A673 (cell line): ENCODE results near the gene PTPRQ. TPM values are rescaled to one million over a fixed set of nuclear protein-coding genes. Genes with fewer than 3 reads are reported as not detected.

Experiments used
- BruUV-seq: library from RNA; stranded (reverse); fragments of 400-500 nt; replicated peaks from 2 replicates; lab custom pipeline; 2021; lab: Mats Ljungman, UMichigan
- CTCF ChIA-PET: fragments of 300-600 bp; sonication (Branson Sonifier 250); formaldehyde crosslinking; loops from one replicate; lab custom pipeline; 2022; ENCODE audit warnings: antibody characterized with exemption; lab: Charles Lee
- POLR2A ChIA-PET: fragments of 300-600 bp; sonication (Branson Sonifier 250); formaldehyde crosslinking; loops from one replicate; lab custom pipeline; 2022; ENCODE audit warnings: antibody characterized with exemption; ENCODE audit not compliant: low non-redundant PET; lab: Charles Lee
- DNase-seq: peaks from one replicate; pipeline ENCODE4 v3.0.0-alpha.2; 2015; ENCODE audit warnings: low spot score
- H3K27ac ChIP-seq: fragments of 200-600 bp; sonication (generic); 2 replicates; pipeline ENCODE4 v1.5.1; 2016; ENCODE audit warnings: mixed run types, low read depth, mild to moderate bottlenecking, mixed read lengths, antibody characterized with exemption, low read length; ENCODE audit not compliant: poor library complexity, severe bottlenecking
- H3K27me3 ChIP-seq: fragments of 200-600 bp; sonication (generic); replicated peaks from 2 replicates; pipeline ENCODE4 v1.6.1; 2017; ENCODE audit warnings: mixed run types, low read depth, mild to moderate bottlenecking, mixed read lengths, antibody characterized with exemption, low read length; ENCODE audit not compliant: insufficient read depth, poor library complexity
- H3K36me3 ChIP-seq: fragments of 200-600 bp; sonication (generic); 2 replicates; pipeline ENCODE4 v1.6.1; 2016; ENCODE audit warnings: mixed run types, mild to moderate bottlenecking, mixed read lengths, antibody characterized with exemption, low read length; ENCODE audit not compliant: insufficient read depth, poor library complexity, severe bottlenecking
- H3K4me1 ChIP-seq: fragments of 200-600 bp; sonication (generic); 2 replicates; pipeline ENCODE4 v1.6.1; 2017; ENCODE audit warnings: mixed run types, mild to moderate bottlenecking, mixed read lengths, antibody characterized with exemption, low read length; ENCODE audit not compliant: insufficient read depth, poor library complexity, severe bottlenecking
- H3K4me3 ChIP-seq: fragments of 200-600 bp; sonication (generic); 2 replicates; pipeline ENCODE4 v1.5.1; 2016; ENCODE audit warnings: low read depth, mixed run types, mild to moderate bottlenecking, mixed read lengths, low read length; ENCODE audit not compliant: poor library complexity, severe bottlenecking
- H3K9me3 ChIP-seq: fragments of 200-600 bp; sonication (generic); 2 replicates; pipeline ENCODE4 v1.6.1; 2016; ENCODE audit warnings: mixed run types, low read depth, mild to moderate bottlenecking, mixed read lengths, antibody characterized with exemption, low read length; ENCODE audit not compliant: poor library complexity, severe bottlenecking
- EZH2 ChIP-seq: fragments of 200-600 bp; sonication (generic); IDR thresholded peaks from 2 replicates; pipeline ENCODE4 v1.6.1; 2017; ENCODE audit warnings: borderline replicate concordance, low read depth, mild to moderate bottlenecking, mixed read lengths, antibody characterized with exemption, low read length; ENCODE audit not compliant: poor library complexity, severe bottlenecking
- intact Hi-C: fragments of 100-400 bp; cut with micrococcal nuclease; formaldehyde crosslinking; loops from one replicate; pipeline ENCODE4 v1.10.0; 2022; ENCODE audit not compliant: unreplicated experiment
- total RNA-seq: library from RNA; stranded (reverse); gene quantifications from 2 replicates; pipeline ENCODE4 v1.2.3, GENCODE V29; 2021
- TF ChIP-seq, protein P1 (sequence below): fragments of 300-800, 200-600 bp; sonication (generic); conservative IDR thresholded peaks from 2 replicates; pipeline ENCODE4 v1.5.1; 2017; ENCODE audit warnings: low read depth, mild to moderate bottlenecking, antibody characterized with exemption, low read length, moderate library complexity, mixed read lengths

The PTPRQ gene
- total RNA-seq, 1 experiment from 2014 or later = 0.15 TPM

DNA sequence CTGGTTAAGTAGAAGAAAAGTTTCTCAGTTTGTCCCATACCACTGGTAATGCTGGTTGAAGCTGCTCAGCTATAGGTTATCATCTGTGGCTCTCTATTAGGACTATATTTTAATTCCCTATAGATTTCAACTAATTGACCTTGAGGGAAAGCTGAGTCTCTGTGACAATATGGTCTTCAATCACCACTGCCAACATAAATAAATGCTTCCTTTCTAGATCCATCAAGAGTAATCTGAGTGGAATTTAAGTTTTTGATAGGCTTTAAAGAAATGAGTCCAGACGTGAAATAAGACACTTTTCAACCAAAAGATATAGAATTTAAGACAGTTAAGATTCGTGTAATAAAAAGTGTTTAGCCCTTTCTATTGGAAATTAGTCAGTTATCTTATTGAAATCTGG, 199.9 kb downstream of the PTPRQ start:
- CTCF ChIA-PET = no interaction called here
- Histone ChIP-seq H3K9me3 (no peaks in the 10 kb centered on the region), H3K4me3 (no peak overlapping the region)

DNA sequence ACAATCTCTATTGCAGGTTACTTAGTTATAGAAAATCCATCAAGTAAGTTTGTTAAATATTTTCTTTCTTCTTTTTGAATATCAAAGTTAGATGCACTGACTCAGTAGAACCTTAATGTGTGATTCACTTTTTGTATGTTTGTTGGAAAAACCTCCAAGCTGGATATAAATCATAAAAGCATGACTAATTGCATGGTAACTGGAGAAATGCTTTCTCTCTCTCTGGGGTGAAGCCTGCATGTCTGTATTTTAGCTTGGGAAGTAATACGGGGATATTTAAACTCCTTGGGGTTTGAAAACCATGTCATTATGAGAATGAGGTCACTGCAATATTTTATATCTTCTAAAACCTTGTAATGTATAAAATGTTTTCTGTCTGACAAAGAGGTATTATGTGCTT, 204.8 kb downstream of the PTPRQ start:
- ChIA-PET POLR2A (no interaction called here), CTCF (no interaction called here)
- H3K4me1 ChIP-seq = peaks cover under 1% of the 10 kb centered on the region
- H3K27me3 ChIP-seq = no peaks in the 10 kb centered on the region
- no peak for TF ChIP-seq EZH2
- TF ChIP-seq, protein P1, sequence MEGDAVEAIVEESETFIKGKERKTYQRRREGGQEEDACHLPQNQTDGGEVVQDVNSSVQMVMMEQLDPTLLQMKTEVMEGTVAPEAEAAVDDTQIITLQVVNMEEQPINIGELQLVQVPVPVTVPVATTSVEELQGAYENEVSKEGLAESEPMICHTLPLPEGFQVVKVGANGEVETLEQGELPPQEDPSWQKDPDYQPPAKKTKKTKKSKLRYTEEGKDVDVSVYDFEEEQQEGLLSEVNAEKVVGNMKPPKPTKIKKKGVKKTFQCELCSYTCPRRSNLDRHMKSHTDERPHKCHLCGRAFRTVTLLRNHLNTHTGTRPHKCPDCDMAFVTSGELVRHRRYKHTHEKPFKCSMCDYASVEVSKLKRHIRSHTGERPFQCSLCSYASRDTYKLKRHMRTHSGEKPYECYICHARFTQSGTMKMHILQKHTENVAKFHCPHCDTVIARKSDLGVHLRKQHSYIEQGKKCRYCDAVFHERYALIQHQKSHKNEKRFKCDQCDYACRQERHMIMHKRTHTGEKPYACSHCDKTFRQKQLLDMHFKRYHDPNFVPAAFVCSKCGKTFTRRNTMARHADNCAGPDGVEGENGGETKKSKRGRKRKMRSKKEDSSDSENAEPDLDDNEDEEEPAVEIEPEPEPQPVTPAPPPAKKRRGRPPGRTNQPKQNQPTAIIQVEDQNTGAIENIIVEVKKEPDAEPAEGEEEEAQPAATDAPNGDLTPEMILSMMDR = no peak
- intact Hi-C loops = no loop called here
- DNase-seq = no peak
- H3K4me3 ChIP-seq = no peak overlapping the region
- H3K9me3 ChIP-seq = no peaks in the 10 kb centered on the region
- BruUV-seq = no TSS peak
- no peak overlapping the region for H3K27ac ChIP-seq
- H3K36me3 ChIP-seq = no peaks in the 10 kb centered on the region

More for the DNA sequence above, 199.9 kb downstream of the PTPRQ start:
- TF ChIP-seq, protein P1 = no peak
- no peak for TF ChIP-seq EZH2
- POLR2A ChIA-PET = no interaction called here
- H3K4me1 ChIP-seq = peaks cover 3% of the 10 kb centered on the region
- no peaks in the 10 kb centered on the region for H3K36me3 ChIP-seq
- BruUV-seq = no TSS peak
- H3K27me3 ChIP-seq = no peaks in the 10 kb centered on the region
- DNase-seq = no peak
- H3K27ac ChIP-seq = no peak overlapping the region
- intact Hi-C loops = no loop called here

DNA sequence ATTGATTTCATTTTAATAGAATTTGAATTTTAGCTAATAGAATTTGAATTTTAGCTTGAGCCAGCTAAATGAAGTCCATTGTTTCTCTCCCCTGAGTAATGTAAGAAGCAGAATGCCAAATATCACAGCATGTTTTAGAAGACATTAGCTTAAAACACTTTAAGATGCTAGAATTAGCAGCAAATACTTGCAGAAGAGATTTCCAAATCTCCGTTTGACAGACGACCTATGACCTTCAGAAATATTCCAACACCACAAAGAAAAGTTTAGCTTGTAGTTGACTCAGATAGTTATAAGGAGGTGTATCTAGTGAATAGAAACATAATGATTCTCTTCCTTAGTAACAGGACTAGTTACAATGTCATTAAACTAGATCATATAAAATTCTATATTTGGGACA, 211.7 kb downstream of the PTPRQ start:
- POLR2A ChIA-PET = no interaction called here
- no peak overlapping the region for H3K4me3 ChIP-seq
- no peaks in the 10 kb centered on the region for H3K36me3 ChIP-seq
- no peaks in the 10 kb centered on the region for H3K9me3 ChIP-seq
- H3K4me1 ChIP-seq = peaks cover 12% of the 10 kb centered on the region
- intact Hi-C loops = no loop called here
- CTCF ChIA-PET = no interaction called here
- H3K27me3 ChIP-seq = no peaks in the 10 kb centered on the region
- no peak for DNase-seq
- no peak overlapping the region for H3K27ac ChIP-seq
- BruUV-seq = no TSS peak
- TF ChIP-seq EZH2 = no peak

DNA sequence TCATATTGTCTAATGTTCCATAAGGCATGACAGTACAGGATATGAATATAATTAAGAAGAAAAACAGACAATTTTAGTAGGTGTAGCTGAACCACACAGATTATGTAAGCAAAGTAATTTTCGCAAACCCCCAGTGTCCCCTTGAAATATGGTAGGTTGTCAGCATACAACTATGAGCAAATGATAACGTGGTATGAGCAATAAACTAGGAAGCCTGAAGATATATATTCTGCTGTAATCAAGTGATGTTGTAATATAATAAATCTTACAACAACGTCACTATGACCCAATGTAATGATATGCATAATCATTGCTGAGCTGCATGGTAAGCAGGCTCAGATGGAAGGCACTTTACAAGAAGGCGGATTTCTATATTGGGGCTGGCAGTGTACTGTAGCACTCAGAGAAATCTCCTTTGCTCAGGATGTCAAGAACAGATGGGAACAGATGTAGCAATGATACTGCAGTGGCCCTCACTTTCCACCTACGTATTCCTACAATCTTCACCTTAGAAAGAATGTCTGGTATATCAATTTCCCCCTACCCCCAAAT, 215.6 kb downstream of the PTPRQ start:
- no peak for DNase-seq
- no peak overlapping the region for H3K4me3 ChIP-seq
- POLR2A ChIA-PET = no interaction called here
- CTCF ChIA-PET = no interaction called here
- BruUV-seq = no TSS peak
- H3K4me1 ChIP-seq = peaks cover 12% of the 10 kb centered on the region
- H3K27ac ChIP-seq = no peak overlapping the region
- no peaks in the 10 kb centered on the region for H3K9me3 ChIP-seq
- H3K36me3 ChIP-seq = no peaks in the 10 kb centered on the region
- intact Hi-C loops = no loop called here
- TF ChIP-seq, protein P1 = no peak
- TF ChIP-seq EZH2 = no peak
- H3K27me3 ChIP-seq = no peaks in the 10 kb centered on the region
